ENCODE results near the gene CUTA.
A peak's percentile ranks its signal among the peaks of the same experiment; 100 is the strongest.

The CUTA gene

GRCh38 chr6:33425668-33426577, 8.0 kb upstream of the CUTA start:
- peak; percentile 82 for FAIRE-seq
- DNase-seq (ENCODE audit: extremely low spot score, insufficient read length, low read depth): peak; percentile 69

- FAIRE-seq: no peak
Observed at GRCh38 chr6:33424855-33425667, 7.2 kb upstream of the CUTA start.

GRCh38 chr6:33423777-33424176, 5.9 kb upstream of the CUTA start:
- no peak for DNase-seq (ENCODE audit: extremely low spot score, insufficient read length, low read depth)
- FAIRE-seq: no peak

More at GRCh38 chr6:33424855-33425667, 7.2 kb upstream of the CUTA start:
- no peak for DNase-seq (ENCODE audit: extremely low spot score, insufficient read length, low read depth)

- DNase-seq (ENCODE audit: extremely low spot score, insufficient read length, low read depth): no peak
- FAIRE-seq: no peak
Observed at GRCh38 chr6:33421344-33421643, 3.4 kb upstream of the CUTA start.

GRCh38 chr6:33420491-33421343, 2.8 kb upstream of the CUTA start:
- DNase-seq (ENCODE audit: extremely low spot score, insufficient read length, low read depth) (no peak), FAIRE-seq (no peak)

GRCh38 chr6:33419580-33420490, 1.9 kb upstream of the CUTA start, which contains the start of gene SYNGAP1:
Gene SYNGAP1 (plus strand): TSS chr6:33420065. CDS start chr6:33420265, 200 bp downstream.
- DNase-seq (ENCODE audit: extremely low spot score, insufficient read length, low read depth): no peak
- FAIRE-seq: no peak

GRCh38 chr6:33418690-33419291, 884 bp upstream of the CUTA start:
- DNase-seq (ENCODE audit: extremely low spot score, insufficient read length, low read depth) (no peak), FAIRE-seq (no peak)

- DNase-seq (ENCODE audit: extremely low spot score, insufficient read length, low read depth): no peak
- peak; percentile 31 for FAIRE-seq
Observed at GRCh38 chr6:33417128-33417902, 592 bp downstream of the CUTA start.

- peak; percentile 65 for FAIRE-seq
Observed at GRCh38 chr6:33416386-33417127, 1.4 kb downstream of the CUTA start.

GRCh38 chr6:33415831-33416230, 2.1 kb downstream of the CUTA start:
- FAIRE-seq (no peak), DNase-seq (ENCODE audit: extremely low spot score, insufficient read length, low read depth) (no peak)

More at GRCh38 chr6:33416386-33417127, 1.4 kb downstream of the CUTA start:
- no peak for DNase-seq (ENCODE audit: extremely low spot score, insufficient read length, low read depth)

GRCh38 chr6:33414592-33415271, 3.2 kb downstream of the CUTA start:
- FAIRE-seq (no peak), DNase-seq (ENCODE audit: extremely low spot score, insufficient read length, low read depth) (no peak)

GRCh38 chr6:33413241-33414120, 4.4 kb downstream of the CUTA start:
- DNase-seq (ENCODE audit: extremely low spot score, insufficient read length, low read depth) (no peak), FAIRE-seq (no peak)

- DNase-seq (ENCODE audit: extremely low spot score, insufficient read length, low read depth) (no peak), FAIRE-seq (no peak)
Observed at GRCh38 chr6:33412140-33413009, 5.5 kb downstream of the CUTA start.

- DNase-seq (ENCODE audit: extremely low spot score, insufficient read length, low read depth): no peak
- FAIRE-seq: no peak
Observed at GRCh38 chr6:33411632-33412005, 6.3 kb downstream of the CUTA start.
